ENCODE data around the gene COX7B2. TPM values are rescaled to one million over a fixed set of nuclear protein-coding genes. Genes with fewer than 3 reads are reported as not detected.

COX7B2 gene
- total and polyA plus RNA-seq, 9 of the 15 experiments (the other 6 are each of a cell fraction or from before 2014, with no cell fraction given), result 0.33 to 3.5 (median 0.67) TPM; not detected in 3

GRCh38 chr4:46890056-46890455 lies 19.0 kb downstream of the COX7B2 start:
- BruUV-seq (replicated peaks), result no TSS peak
- ChIA-PET POLR2A (no interaction called here), CTCF (ENCODE audit: low intra/inter-chr PET ratio) (no interaction called here)
- H3K79me2 ChIP-seq (ENCODE audit: control insufficient read depth, insufficient read depth, low read length), result no peaks in the 10 kb centered on the region
- H3K27me3 ChIP-seq (ENCODE audit: control insufficient read depth in 2 of 2, insufficient read depth in 2 of 2, low read length in 2 of 2), result no peaks in the 10 kb centered on the region
- FAIRE-seq (no peak), ATAC-seq (no peak), DNase-seq (ENCODE audit: extremely low read depth in 1 of 4, low spot score in 3 of 4) (no peak)
- WGBS (ENCODE audit: insufficient coverage, low coverage, missing lambda C conversion rate), result 4% methylated on average over 2 of the region's 2 CpGs
- intact Hi-C loops (cut with micrococcal nuclease), result no loop called here
- in situ Hi-C loops (cut with MboI), result no loop called here
- H3K27ac ChIP-seq (ENCODE audit: extremely low read depth, low read depth, low read length), result no peak overlapping the region
- H3K4me1 ChIP-seq (replicated peaks in 1 of 2; ENCODE audit: control insufficient read depth in 2 of 2, insufficient read depth in 2 of 2, low read length in 2 of 2), result no peaks in the 10 kb centered on the region
- no peak overlapping the region for H3K4me2 ChIP-seq (ENCODE audit: insufficient read depth, low read length)
- no peaks in the 10 kb centered on the region for H3K9me1 ChIP-seq (ENCODE audit: control insufficient read depth, insufficient read depth, low read length)
- no peak overlapping the region for H2AFZ ChIP-seq (ENCODE audit: low read depth, low read length)
- no peaks in the 10 kb centered on the region for H3K36me3 ChIP-seq (ENCODE audit: control insufficient read depth, insufficient read depth, low read length)
- no peaks in the 10 kb centered on the region for H4K20me1 ChIP-seq (replicated peaks; ENCODE audit: control insufficient read depth, insufficient read depth, low read length)
- H3K9ac ChIP-seq (ENCODE audit: insufficient read depth in 1 of 2, low read depth in 2 of 2, low read length in 2 of 2), result no peak overlapping the region
- H3K9me3 ChIP-seq (replicated peaks; ENCODE audit: control insufficient read depth, insufficient read depth, low read depth, low read length), result no peaks in the 10 kb centered on the region
- H3K4me3 ChIP-seq, result no peak overlapping the region
- TF ChIP-seq RBM34 (IDR thresholded peaks at IDR 0.05; ENCODE audit: borderline replicate concordance, insufficient read depth, low read length), result no peak
- TF ChIP-seq ZNF143 (CRISPR knock-in tag; IDR thresholded peaks at IDR 0.05), result no peak
- TF ChIP-seq EZH2 (IDR thresholded peaks at IDR 0.05; ENCODE audit: borderline replicate concordance, low read depth, low read length), result no peak
- TF ChIP-seq CC2D1A (IDR thresholded peaks at IDR 0.05), result no peak
- no peak for TF ChIP-seq STAT6 (CRISPR knock-in tag; IDR thresholded peaks at IDR 0.05)
- no peak for TF ChIP-seq ZBTB34 (CRISPR knock-in tag; IDR thresholded peaks at IDR 0.05)
- no peak for TF ChIP-seq HNRNPH1 (optimal IDR thresholded peaks at IDR 0.05; ENCODE audit: low read depth, low read length)
- no peak for TF ChIP-seq ZEB2 (IDR thresholded peaks at IDR 0.05)
- TF ChIP-seq GABPB1 (CRISPR knock-in tag; IDR thresholded peaks at IDR 0.05), result no peak
- no peak for TF ChIP-seq CREM (IDR thresholded peaks at IDR 0.05; ENCODE audit: low read depth)
